ENCODE measurements around the gene MAPKAPK5. TPM values are rescaled to one million over a fixed set of nuclear protein-coding genes. Genes with fewer than 3 reads are reported as not detected.
"Not testable (repeated sequence)": the region's sequence is repeated elsewhere in the genome, so short reads cannot be mapped to it uniquely, and the experiment has no call there.

The MAPKAPK5 gene
- total and polyA plus RNA-seq, 10 of the 15 experiments (the other 5 are each of a cell fraction or from before 2014, with no cell fraction given) = 12.6 to 54.3 (median 41.5) TPM

DNA sequence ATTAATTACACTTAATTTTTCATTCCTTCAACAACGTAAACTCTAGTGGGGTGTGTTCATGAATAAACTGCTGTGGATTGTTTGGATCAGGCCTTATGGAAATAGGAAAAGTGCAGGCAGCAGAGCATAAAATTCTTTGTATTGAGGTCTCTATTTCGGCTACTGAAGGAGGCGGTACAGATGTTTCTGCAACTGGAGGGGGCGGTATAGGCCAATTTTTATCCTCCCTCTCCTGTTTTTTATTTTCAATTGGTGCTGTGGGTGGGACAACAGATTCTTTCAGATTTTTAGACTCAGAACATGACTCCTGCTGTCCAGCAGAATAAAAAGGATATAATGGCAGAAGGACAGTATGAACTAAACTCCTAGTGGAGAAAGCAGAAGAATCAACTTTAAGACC lies 17.7 kb upstream of the MAPKAPK5 start:
- in situ Hi-C loops (cut with MboI); H2AFZ ChIP-seq (ENCODE audit: control insufficient read depth, low read depth, low read length): not testable (repeated sequence)

DNA sequence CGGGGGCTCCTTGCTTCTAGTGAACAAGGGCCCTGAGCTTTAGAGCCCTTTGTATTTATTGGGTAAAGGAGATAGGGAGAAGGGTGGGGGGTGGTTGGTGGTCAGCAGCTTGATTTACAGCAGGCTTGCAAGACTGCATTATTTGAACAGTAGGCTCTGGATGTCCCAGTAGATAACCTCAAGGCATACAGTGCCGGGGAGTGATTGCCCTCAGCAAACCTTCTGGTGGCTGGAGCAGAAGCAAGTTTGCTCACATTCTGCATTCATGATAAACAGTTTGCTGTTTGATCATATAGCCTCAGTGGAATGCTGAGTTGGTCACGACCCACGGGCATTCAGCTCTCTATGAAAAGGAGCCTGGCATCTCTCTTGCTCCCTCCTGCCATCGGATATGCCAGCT lies 16.5 kb upstream of the MAPKAPK5 start:
- ChIA-PET POLR2A (interaction anchor here (0.5 kb wide), 1 partner anchor 61 kb away, joined by 3 read pairs; no protein-coding TSS in a partner anchor), RAD21 (ENCODE audit: unreplicated experiment) (interaction anchor here (0.7 kb wide), 1 partner anchor 182 kb away, joined by 3 read pairs; no protein-coding TSS in a partner anchor), SMC1A (ENCODE audit: uncharacterized antibody, unreplicated experiment) (interaction anchor here (0.5 to 1.7 kb wide), 5 partner anchors 9 to 1295 kb away, joined by 3 to 4 read pairs (median 3); no protein-coding TSS in a partner anchor), CTCF (interaction anchor here (0.6 to 3.0 kb wide), 4 partner anchors 10 to 361 kb away, joined by 3 to 12 read pairs (median 8); partner anchors contain the start of gene MAPKAPK5)
- no peaks in the 10 kb centered on the region for H3K36me3 ChIP-seq (ENCODE audit: control insufficient read depth in 2 of 2, insufficient read depth in 2 of 2, low read length in 1 of 2)
- H3K79me2 ChIP-seq (ENCODE audit: control insufficient read depth, insufficient read depth, low read length) = no peaks in the 10 kb centered on the region
- WGBS (ENCODE audit: insufficient coverage, insufficient replicate concordance, low lambda C conversion rate, missing lambda C conversion rate) = 22% methylated on average over 5 of the region's 5 CpGs
- H3K4me2 ChIP-seq (ENCODE audit: control insufficient read depth, insufficient read depth) = no peak overlapping the region
- no TSS peak for BruUV-seq (replicated peaks)
- H3K27me3 ChIP-seq (replicated peaks in 1 of 2; ENCODE audit: control insufficient read depth in 2 of 2, insufficient read depth in 2 of 2, low read length in 1 of 2) = no peaks in the 10 kb centered on the region
- no peak overlapping the region for H3K4me3 ChIP-seq
- FAIRE-seq = no peak
- no peaks in the 10 kb centered on the region for H3K9me3 ChIP-seq (replicated peaks; ENCODE audit: control insufficient read depth, insufficient read depth, low read length)
- H3K27ac ChIP-seq (ENCODE audit: control insufficient read depth, insufficient read depth) = no peak overlapping the region
- H4K20me1 ChIP-seq (ENCODE audit: control insufficient read depth, insufficient read depth) = no peaks in the 10 kb centered on the region
- intact Hi-C loops (cut with micrococcal nuclease; ENCODE audit: unreplicated experiment) (no loop called here), in situ Hi-C loops (cut with MboI) (no loop called here)
- no peak overlapping the region for H2AFZ ChIP-seq (ENCODE audit: control insufficient read depth, low read depth, low read length)
- no peaks in the 10 kb centered on the region for H3K4me1 ChIP-seq (ENCODE audit: control insufficient read depth, insufficient read depth, low read length)
- no peak for ATAC-seq
- no peak for DNase-seq (ENCODE audit: low read depth, low spot score)
- H3K9ac ChIP-seq (ENCODE audit: control insufficient read depth, insufficient read depth, low read length) = no peak overlapping the region
- TF ChIP-seq, protein P1, sequence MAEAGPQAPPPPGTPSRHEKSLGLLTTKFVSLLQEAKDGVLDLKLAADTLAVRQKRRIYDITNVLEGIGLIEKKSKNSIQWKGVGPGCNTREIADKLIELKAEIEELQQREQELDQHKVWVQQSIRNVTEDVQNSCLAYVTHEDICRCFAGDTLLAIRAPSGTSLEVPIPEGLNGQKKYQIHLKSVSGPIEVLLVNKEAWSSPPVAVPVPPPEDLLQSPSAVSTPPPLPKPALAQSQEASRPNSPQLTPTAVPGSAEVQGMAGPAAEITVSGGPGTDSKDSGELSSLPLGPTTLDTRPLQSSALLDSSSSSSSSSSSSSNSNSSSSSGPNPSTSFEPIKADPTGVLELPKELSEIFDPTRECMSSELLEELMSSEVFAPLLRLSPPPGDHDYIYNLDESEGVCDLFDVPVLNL (IDR thresholded peaks at IDR 0.05; ENCODE audit: low read depth, low read length) = no peak
- TF ChIP-seq MTA2 (IDR thresholded peaks at IDR 0.05; ENCODE audit: low read depth) = no peak
- no peak for TF ChIP-seq MTA3 (IDR thresholded peaks at IDR 0.05; ENCODE audit: borderline replicate concordance, low read length)
- no peak for TF ChIP-seq MEF2B (IDR thresholded peaks at IDR 0.05; ENCODE audit: partially characterized antibody, poor library complexity, severe bottlenecking)
- TF ChIP-seq, protein P2, sequence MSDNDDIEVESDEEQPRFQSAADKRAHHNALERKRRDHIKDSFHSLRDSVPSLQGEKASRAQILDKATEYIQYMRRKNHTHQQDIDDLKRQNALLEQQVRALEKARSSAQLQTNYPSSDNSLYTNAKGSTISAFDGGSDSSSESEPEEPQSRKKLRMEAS (IDR thresholded peaks at IDR 0.05; ENCODE audit: low read depth, low read length) = no peak
- no peak for TF ChIP-seq HCFC1 (IDR thresholded peaks at IDR 0.05; ENCODE audit: low read length)
- no peak for TF ChIP-seq CEBPB (IDR thresholded peaks at IDR 0.05; ENCODE audit: borderline replicate concordance in 1 of 2, low read depth in 2 of 2, low read length in 2 of 2)
- no peak for TF ChIP-seq ESRRA (IDR thresholded peaks at IDR 0.05; ENCODE audit: low read length)
- TF ChIP-seq, protein P3, sequence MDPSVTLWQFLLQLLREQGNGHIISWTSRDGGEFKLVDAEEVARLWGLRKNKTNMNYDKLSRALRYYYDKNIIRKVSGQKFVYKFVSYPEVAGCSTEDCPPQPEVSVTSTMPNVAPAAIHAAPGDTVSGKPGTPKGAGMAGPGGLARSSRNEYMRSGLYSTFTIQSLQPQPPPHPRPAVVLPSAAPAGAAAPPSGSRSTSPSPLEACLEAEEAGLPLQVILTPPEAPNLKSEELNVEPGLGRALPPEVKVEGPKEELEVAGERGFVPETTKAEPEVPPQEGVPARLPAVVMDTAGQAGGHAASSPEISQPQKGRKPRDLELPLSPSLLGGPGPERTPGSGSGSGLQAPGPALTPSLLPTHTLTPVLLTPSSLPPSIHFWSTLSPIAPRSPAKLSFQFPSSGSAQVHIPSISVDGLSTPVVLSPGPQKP (IDR thresholded peaks at IDR 0.05; ENCODE audit: low read depth, low read length) = no peak

More for the DNA sequence above, 17.7 kb upstream of the MAPKAPK5 start:
- RAD21 ChIA-PET (ENCODE audit: unreplicated experiment); ATAC-seq; H3K79me2 ChIP-seq (ENCODE audit: control insufficient read depth, insufficient read depth, low read length); H3K27ac ChIP-seq (ENCODE audit: control insufficient read depth, insufficient read depth); POLR2A ChIA-PET; H3K36me3 ChIP-seq (ENCODE audit: control insufficient read depth in 2 of 2, insufficient read depth in 2 of 2, low read length in 1 of 2); H3K9me3 ChIP-seq (replicated peaks; ENCODE audit: control insufficient read depth, insufficient read depth, low read length); FAIRE-seq; H3K4me3 ChIP-seq; H3K27me3 ChIP-seq (replicated peaks in 1 of 2; ENCODE audit: control insufficient read depth in 2 of 2, insufficient read depth in 2 of 2, low read length in 1 of 2); BruUV-seq (replicated peaks); H3K4me2 ChIP-seq (ENCODE audit: control insufficient read depth, insufficient read depth); DNase-seq (ENCODE audit: low read depth, low spot score); intact Hi-C loops (cut with micrococcal nuclease; ENCODE audit: unreplicated experiment); H3K4me1 ChIP-seq (ENCODE audit: control insufficient read depth, insufficient read depth, low read length); H3K9ac ChIP-seq (ENCODE audit: control insufficient read depth, insufficient read depth, low read length); H4K20me1 ChIP-seq (ENCODE audit: control insufficient read depth, insufficient read depth); SMC1A ChIA-PET (ENCODE audit: uncharacterized antibody, unreplicated experiment): not testable (repeated sequence)
- WGBS (ENCODE audit: insufficient coverage, insufficient replicate concordance, low lambda C conversion rate, missing lambda C conversion rate) = 7% methylated on average over 4 of the region's 4 CpGs
- TF ChIP-seq RAD21 (IDR thresholded peaks at IDR 0.05; ENCODE audit: insufficient read depth, low read depth, low read length) = peak; percentile 42
- TF ChIP-seq, protein P4, sequence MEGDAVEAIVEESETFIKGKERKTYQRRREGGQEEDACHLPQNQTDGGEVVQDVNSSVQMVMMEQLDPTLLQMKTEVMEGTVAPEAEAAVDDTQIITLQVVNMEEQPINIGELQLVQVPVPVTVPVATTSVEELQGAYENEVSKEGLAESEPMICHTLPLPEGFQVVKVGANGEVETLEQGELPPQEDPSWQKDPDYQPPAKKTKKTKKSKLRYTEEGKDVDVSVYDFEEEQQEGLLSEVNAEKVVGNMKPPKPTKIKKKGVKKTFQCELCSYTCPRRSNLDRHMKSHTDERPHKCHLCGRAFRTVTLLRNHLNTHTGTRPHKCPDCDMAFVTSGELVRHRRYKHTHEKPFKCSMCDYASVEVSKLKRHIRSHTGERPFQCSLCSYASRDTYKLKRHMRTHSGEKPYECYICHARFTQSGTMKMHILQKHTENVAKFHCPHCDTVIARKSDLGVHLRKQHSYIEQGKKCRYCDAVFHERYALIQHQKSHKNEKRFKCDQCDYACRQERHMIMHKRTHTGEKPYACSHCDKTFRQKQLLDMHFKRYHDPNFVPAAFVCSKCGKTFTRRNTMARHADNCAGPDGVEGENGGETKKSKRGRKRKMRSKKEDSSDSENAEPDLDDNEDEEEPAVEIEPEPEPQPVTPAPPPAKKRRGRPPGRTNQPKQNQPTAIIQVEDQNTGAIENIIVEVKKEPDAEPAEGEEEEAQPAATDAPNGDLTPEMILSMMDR (IDR thresholded peaks at IDR 0.05 in 2 of 3, conservative IDR thresholded peaks at IDR 0.05 in 1 of 3; ENCODE audit: control insufficient read depth in 2 of 3, extremely low read depth in 1 of 3, insufficient read depth in 1 of 3, low read depth in 3 of 3, low read length in 3 of 3) = peak; percentile 10 to 24 (median 15); a peak in 1 of 6 replicates
- CTCF ChIA-PET = interaction anchor here (3.0 kb wide), 1 partner anchor 9 kb away, joined by 12 read pairs; no protein-coding TSS in a partner anchor
